Measurements from ENCODE around the gene INPP5D.

GRCh38 chr2:233092432-233093165 lies 32.5 kb downstream of the INPP5D start:
- TF ChIP-seq CTCF (IDR thresholded peaks at IDR 0.05) (no peak), POLR2AphosphoS5 (IDR thresholded peaks at IDR 0.05; ENCODE audit: insufficient read depth in 1 of 2, low read depth in 1 of 2) (no peak), POLR2A (IDR thresholded peaks at IDR 0.05) (no peak)
